ENCODE results near the gene FAM20B. TPM values are rescaled to one million over a fixed set of nuclear protein-coding genes. Genes with fewer than 3 reads are reported as not detected.

Gene FAM20B
- total RNA-seq, 1 experiment from 2014 or later, result 35.4 TPM

DNA sequence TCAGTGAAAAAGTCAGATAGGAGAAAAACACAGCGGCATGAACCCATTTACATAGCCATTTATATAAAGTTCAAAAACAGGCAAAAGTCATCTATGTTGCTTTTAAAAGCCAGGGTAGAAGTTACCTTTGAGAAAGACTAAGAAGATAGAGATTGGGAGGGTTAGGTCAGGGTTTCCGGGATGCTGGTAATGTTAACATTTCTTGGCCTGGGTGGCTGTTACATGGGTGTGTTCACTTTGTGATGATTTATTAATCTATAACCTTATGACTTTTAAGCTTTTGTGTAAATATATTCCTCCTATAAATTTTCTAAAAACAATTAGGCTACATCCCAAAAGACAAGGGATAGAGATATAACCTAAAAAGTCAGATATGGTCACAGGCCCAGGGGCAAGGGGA is 15.0 kb upstream of the FAM20B start:
- H3K4me3 Mint-ChIP-seq, result no peak overlapping the region

More for the DNA sequence above, 15.0 kb upstream of the FAM20B start:
- H4K5ac ChIP-seq (ENCODE audit: insufficient read length, low read depth, low read length), result no peak overlapping the region
- no peaks in the 10 kb centered on the region for H4K20me1 ChIP-seq (ENCODE audit: control insufficient read depth, insufficient read depth, insufficient read length)
- H3K4me1 ChIP-seq (ENCODE audit: insufficient read depth, low read length), result no peaks in the 10 kb centered on the region
- H3K14ac ChIP-seq (ENCODE audit: insufficient read depth, low read length), result no peak overlapping the region
- TF ChIP-seq, protein P1, sequence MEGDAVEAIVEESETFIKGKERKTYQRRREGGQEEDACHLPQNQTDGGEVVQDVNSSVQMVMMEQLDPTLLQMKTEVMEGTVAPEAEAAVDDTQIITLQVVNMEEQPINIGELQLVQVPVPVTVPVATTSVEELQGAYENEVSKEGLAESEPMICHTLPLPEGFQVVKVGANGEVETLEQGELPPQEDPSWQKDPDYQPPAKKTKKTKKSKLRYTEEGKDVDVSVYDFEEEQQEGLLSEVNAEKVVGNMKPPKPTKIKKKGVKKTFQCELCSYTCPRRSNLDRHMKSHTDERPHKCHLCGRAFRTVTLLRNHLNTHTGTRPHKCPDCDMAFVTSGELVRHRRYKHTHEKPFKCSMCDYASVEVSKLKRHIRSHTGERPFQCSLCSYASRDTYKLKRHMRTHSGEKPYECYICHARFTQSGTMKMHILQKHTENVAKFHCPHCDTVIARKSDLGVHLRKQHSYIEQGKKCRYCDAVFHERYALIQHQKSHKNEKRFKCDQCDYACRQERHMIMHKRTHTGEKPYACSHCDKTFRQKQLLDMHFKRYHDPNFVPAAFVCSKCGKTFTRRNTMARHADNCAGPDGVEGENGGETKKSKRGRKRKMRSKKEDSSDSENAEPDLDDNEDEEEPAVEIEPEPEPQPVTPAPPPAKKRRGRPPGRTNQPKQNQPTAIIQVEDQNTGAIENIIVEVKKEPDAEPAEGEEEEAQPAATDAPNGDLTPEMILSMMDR (conservative IDR thresholded peaks at IDR 0.05), result no peak
- Mint-ChIP-seq H3K4me1 (peaks cover 3 to 4% of the 10 kb centered on the region in 2 experiments; a peak in 3 of 4 replicates), H3K36me3 (ENCODE audit: insufficient read depth in 1 of 3, low read depth in 3 of 3) (no peaks in the 10 kb centered on the region), H3K27me3 (ENCODE audit: low read depth) (peaks cover 5% of the 10 kb centered on the region; the same call in 1 of the 2 replicates), H3K27ac (no peak overlapping the region; a peak in 1 of 7 replicates), H3K9me3 (no peaks in the 10 kb centered on the region; a peak in 1 of 5 replicates)
- H3K9ac ChIP-seq (ENCODE audit: extremely low read depth, insufficient read length, low read length), result no peak overlapping the region
- H3K79me2 ChIP-seq (ENCODE audit: insufficient read depth, low read length), result no peaks in the 10 kb centered on the region
- no peak overlapping the region for H2BK12ac ChIP-seq (ENCODE audit: insufficient read length, low read depth, low read length)
- no peak overlapping the region for H3K56ac ChIP-seq (ENCODE audit: insufficient read length, low read depth, low read length)
- H3K23ac ChIP-seq (ENCODE audit: insufficient read length, low read depth, low read length), result no peak overlapping the region
- H3T11ph ChIP-seq (ENCODE audit: low read length), result no peak overlapping the region
- no peak overlapping the region for H4K91ac ChIP-seq (ENCODE audit: insufficient read length, low read depth, low read length)
- DNase-seq, result no peak
- no peak overlapping the region for H2BK15ac ChIP-seq (ENCODE audit: low read depth, low read length)
- no peaks in the 10 kb centered on the region for H3K9me3 ChIP-seq (ENCODE audit: control insufficient read depth, low read depth, low read length)
- no peak overlapping the region for H4K8ac ChIP-seq (replicated peaks; ENCODE audit: insufficient read length, low read depth, low read length)
- no peak overlapping the region for H3K18ac ChIP-seq (ENCODE audit: insufficient read length, low read depth, low read length)
- H2AK5ac ChIP-seq (ENCODE audit: insufficient read length, low read length), result no peak overlapping the region
- no peaks in the 10 kb centered on the region for H3K23me2 ChIP-seq (ENCODE audit: insufficient read length, low read depth, low read length, poor library complexity, severe bottlenecking)
- no peak overlapping the region for H2BK5ac ChIP-seq (ENCODE audit: insufficient read length, low read length)
- H3K27ac ChIP-seq (ENCODE audit: insufficient read length, low read depth, low read length), result no peak overlapping the region
- no peak overlapping the region for H2BK20ac ChIP-seq (ENCODE audit: low read depth, low read length, poor library complexity, severe bottlenecking)
- H3K27me3 ChIP-seq (ENCODE audit: insufficient read depth, low read length), result no peaks in the 10 kb centered on the region
- H2BK120ac ChIP-seq (ENCODE audit: low read depth, low read length, poor library complexity, severe bottlenecking), result no peak overlapping the region
- no peak overlapping the region for H2AFZ ChIP-seq (ENCODE audit: low read length)
- H3K79me1 ChIP-seq (ENCODE audit: insufficient read depth, low read depth, low read length, poor library complexity, severe bottlenecking), result no peaks in the 10 kb centered on the region
- no CpG with 5 or more reads among the region's 2 CpGs for WGBS (ENCODE audit: extremely low coverage, insufficient read length, low lambda C conversion rate)
- no peak overlapping the region for H3K4ac ChIP-seq (ENCODE audit: low read depth, low read length)
- no peak overlapping the region for H3K4me2 ChIP-seq (ENCODE audit: insufficient read depth, insufficient read length, low read length)

Measured in H9 (cell line).